Glutamatergic neuron (in vitro differentiated cells): Measurements from ENCODE around the gene METTL26. TPM values are rescaled to one million over a fixed set of nuclear protein-coding genes. Genes with fewer than 3 reads are reported as not detected.

Experiments
- DNase-seq: peaks from one replicate; pipeline ENCODE4 v3.0.0; 2022
- H3K27ac Mint-ChIP-seq: one replicate; pipeline ENCODE4 v1.8.0; 2020; ENCODE audit warnings: mild to moderate bottlenecking, mixed read lengths, inconsistent platforms; ENCODE audit not compliant: unreplicated experiment
- H3K27me3 Mint-ChIP-seq: one replicate; pipeline ENCODE4 v1.8.0; 2020; ENCODE audit warnings: mild to moderate bottlenecking, moderate library complexity, mixed read lengths, inconsistent platforms; ENCODE audit not compliant: unreplicated experiment
- H3K36me3 Mint-ChIP-seq: one replicate; pipeline ENCODE4 v1.8.0; 2020; ENCODE audit warnings: mild to moderate bottlenecking, mixed read lengths, inconsistent platforms; ENCODE audit not compliant: unreplicated experiment
- H3K4me1 Mint-ChIP-seq: one replicate; pipeline ENCODE4 v1.8.0; 2020; ENCODE audit warnings: mild to moderate bottlenecking, low read depth, mixed read lengths, inconsistent platforms; ENCODE audit not compliant: unreplicated experiment
- H3K4me3 Mint-ChIP-seq: one replicate; pipeline ENCODE4 v1.8.0; 2020; ENCODE audit warnings: mild to moderate bottlenecking, mixed read lengths, inconsistent platforms; ENCODE audit not compliant: unreplicated experiment
- H3K9me3 Mint-ChIP-seq: one replicate; pipeline ENCODE4 v1.8.0; 2020; ENCODE audit warnings: mild to moderate bottlenecking, moderate library complexity, mixed read lengths, inconsistent platforms; ENCODE audit not compliant: unreplicated experiment
- total RNA-seq: library from RNA; stranded (reverse); fragmentation: NEBNext Ultra II Directional; extraction: Animal tissue kit (Norgen Biotek cat#: 25700); gene quantifications from one replicate; pipeline ENCODE4 v1.2.1, GENCODE V29; 2021; ENCODE audit not compliant: unreplicated experiment
- TF ChIP-seq, protein P1 (sequence below): fragments of 200-600 bp; sonication (generic); IDR thresholded peaks from one replicate; pipeline ENCODE4 v1.5.0; 2021; ENCODE audit not compliant: partially characterized antibody, unreplicated experiment

Gene METTL26
- total RNA-seq, 1 donor from 2014 or later, result 63.6 TPM

DNA sequence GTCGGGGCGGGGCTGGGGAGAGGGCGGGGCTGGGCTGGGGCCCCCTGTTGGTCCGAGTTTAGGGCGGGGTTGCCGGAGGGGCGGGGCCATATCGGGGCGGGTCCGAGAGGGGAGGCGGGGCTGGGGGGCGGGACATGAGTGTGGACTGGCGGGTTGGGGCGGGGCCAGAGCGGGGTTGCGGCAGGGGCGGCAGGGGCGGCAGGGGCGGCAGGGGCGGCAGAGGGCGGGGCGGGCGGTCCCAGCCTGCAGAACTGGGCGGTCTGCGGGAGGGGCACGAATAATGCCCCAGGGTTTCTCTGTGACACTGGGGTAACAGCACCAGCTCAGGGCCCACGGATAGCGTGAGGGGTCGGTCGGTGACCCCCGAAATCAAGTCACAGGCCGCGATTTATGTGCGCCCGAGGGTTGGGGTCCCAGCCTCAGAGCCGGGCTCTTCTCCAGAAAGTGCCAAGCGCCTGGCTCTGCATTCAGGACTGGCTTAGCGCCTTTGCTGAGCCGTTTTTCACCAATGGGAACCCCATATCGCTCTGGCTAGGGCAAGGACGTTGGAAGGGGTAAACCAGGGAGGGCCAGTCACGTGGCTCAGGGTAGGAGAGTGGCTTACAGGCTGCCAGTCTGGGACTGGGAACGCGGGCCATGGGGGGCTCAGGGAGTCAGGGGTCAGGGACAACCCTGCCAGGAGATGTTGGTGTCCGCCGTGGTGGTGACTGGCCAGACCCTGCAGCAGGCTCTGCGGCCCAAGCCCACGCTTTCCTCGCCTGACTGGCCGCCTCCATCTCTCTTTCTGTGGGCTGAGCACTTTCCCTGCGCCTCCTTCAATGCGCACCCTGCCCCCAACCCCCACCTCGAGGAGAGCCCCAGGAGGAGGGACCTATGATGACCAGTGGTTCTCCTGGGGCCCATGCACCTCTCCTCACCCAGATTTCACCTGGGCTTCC is 1.2 kb upstream of the METTL26 start:
- H3K27ac Mint-ChIP-seq, result no peak overlapping the region
- H3K4me3 Mint-ChIP-seq, result peak overlapping the region; percentile 55
- DNase-seq, result peak; percentile 93
- TF ChIP-seq, protein P1, sequence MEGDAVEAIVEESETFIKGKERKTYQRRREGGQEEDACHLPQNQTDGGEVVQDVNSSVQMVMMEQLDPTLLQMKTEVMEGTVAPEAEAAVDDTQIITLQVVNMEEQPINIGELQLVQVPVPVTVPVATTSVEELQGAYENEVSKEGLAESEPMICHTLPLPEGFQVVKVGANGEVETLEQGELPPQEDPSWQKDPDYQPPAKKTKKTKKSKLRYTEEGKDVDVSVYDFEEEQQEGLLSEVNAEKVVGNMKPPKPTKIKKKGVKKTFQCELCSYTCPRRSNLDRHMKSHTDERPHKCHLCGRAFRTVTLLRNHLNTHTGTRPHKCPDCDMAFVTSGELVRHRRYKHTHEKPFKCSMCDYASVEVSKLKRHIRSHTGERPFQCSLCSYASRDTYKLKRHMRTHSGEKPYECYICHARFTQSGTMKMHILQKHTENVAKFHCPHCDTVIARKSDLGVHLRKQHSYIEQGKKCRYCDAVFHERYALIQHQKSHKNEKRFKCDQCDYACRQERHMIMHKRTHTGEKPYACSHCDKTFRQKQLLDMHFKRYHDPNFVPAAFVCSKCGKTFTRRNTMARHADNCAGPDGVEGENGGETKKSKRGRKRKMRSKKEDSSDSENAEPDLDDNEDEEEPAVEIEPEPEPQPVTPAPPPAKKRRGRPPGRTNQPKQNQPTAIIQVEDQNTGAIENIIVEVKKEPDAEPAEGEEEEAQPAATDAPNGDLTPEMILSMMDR, result no peak
- no peaks in the 10 kb centered on the region for H3K36me3 Mint-ChIP-seq
- H3K4me1 Mint-ChIP-seq, result peaks cover 2% of the 10 kb centered on the region
- peaks cover 9% of the 10 kb centered on the region for H3K27me3 Mint-ChIP-seq
- peaks cover 8% of the 10 kb centered on the region for H3K9me3 Mint-ChIP-seq

DNA sequence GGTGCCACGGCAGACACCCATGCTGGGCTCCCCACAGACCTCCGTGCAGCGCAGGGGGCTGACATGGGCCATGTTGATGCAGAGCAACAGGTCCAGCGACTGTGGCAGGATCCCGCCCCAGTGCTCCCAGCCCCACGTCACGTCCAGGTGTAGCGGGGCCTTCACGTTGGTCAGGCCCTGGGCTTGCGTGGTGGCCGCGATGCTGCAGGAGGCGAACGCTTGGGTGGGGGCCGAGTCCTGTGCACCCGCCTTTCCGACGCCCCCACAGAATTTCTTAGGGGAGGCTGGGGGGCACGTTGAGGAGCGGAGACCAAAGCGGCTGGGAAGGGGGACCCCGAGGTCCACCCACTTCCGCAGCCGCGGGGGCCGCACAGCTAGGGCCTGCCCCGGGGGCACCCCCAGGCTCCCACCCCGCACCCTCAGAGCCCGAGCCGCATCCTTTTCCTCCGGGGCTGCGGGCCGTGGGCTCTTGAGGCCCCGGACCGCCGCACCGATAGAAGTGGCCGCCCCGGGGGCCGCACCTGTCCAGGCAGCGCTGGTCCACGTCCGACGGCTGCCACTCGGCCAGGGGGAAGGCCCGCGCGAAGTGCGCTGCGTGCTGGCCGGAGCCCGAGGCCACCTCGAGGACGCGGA is 416 bp downstream of the METTL26 start:
- TF ChIP-seq, protein P1, result no peak
- H3K9me3 Mint-ChIP-seq, result peaks cover 8% of the 10 kb centered on the region
- no peak for DNase-seq
- H3K4me3 Mint-ChIP-seq, result peak overlapping the region; percentile 49
- H3K4me1 Mint-ChIP-seq, result peaks cover 2% of the 10 kb centered on the region
- no peak overlapping the region for H3K27ac Mint-ChIP-seq
- H3K36me3 Mint-ChIP-seq, result no peaks in the 10 kb centered on the region
- peaks cover 10% of the 10 kb centered on the region for H3K27me3 Mint-ChIP-seq

DNA sequence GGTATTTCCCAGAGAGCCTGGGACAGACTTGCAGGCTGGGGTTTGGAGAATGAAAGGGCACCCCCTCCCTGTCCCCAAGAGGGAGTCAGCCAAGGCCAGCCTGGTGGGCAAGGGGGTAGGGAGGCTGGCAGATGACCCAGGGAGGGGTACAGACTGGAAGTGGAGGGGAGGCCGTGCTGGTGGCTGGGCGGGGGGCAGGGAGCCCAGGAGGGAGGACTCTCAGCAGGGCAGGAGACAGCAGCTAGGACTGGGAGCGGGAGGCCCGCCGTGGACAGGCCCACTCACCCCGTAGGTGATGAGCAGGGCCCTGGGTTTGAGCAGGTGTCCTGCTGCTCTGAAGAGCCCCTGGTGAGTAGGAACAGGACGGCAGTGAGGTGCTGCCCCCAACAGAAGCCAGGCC is 1.1 kb downstream of the METTL26 start:
- Mint-ChIP-seq H3K36me3 (no peaks in the 10 kb centered on the region), H3K27me3 (peaks cover 10% of the 10 kb centered on the region), H3K9me3 (peaks cover 8% of the 10 kb centered on the region), H3K4me1 (no peaks in the 10 kb centered on the region), H3K4me3 (peak overlapping the region; percentile 61), H3K27ac (no peak overlapping the region)
- no peak for DNase-seq
- TF ChIP-seq, protein P1, result no peak

DNA sequence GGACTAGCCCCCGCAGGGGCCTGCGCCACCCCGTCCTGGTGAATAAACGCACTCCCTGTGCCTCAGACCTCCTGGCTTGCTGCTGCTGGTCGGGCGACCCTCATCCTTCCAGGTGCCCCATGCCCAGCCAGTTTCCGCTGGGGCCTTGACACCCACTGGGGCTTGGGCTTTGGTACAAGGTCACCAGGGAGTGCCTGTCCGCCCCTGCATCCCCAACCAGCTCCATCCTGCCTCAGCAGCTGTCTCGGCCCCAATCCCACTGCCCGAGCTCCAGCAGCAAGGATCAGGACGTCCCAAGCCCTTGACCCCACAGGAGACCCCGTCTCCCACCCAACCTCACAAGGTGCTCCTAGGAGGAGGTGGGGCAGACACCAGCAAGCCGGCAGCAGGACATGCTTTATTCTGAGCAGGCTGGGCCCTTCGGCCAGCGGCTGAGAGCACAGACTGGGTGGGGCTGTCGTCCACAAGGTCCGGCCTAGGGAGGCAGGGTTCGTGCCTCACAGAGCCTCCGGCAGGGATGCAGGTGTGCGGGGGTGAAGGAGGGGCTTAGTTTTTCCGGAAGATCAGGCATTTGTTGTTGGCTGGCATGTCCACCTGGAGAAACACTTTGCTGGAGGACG is 1.9 kb downstream of the METTL26 start:
- H3K27ac Mint-ChIP-seq, result no peak overlapping the region
- no peak for DNase-seq
- TF ChIP-seq, protein P1, result no peak

More for the DNA sequence above, 1.9 kb downstream of the METTL26 start:
- H3K36me3 Mint-ChIP-seq, result no peaks in the 10 kb centered on the region
- peaks cover 3% of the 10 kb centered on the region for H3K4me1 Mint-ChIP-seq
- peak overlapping the region; percentile 46 for H3K4me3 Mint-ChIP-seq
- peaks cover 14% of the 10 kb centered on the region for H3K9me3 Mint-ChIP-seq
- peaks cover 16% of the 10 kb centered on the region for H3K27me3 Mint-ChIP-seq
